HG03439 (cell line): ENCODE data around the gene FBXO3.
A peak's percentile ranks its signal among the peaks of the same experiment; 100 is the strongest.
"Not testable (repeated sequence)": the region's sequence is repeated elsewhere in the genome, so short reads cannot be mapped to it uniquely, and the experiment has no call there.

Experiments
- ATAC-seq: cut with Tn5 transposase; IDR thresholded peaks from one replicate; pipeline ENCODE4 v1.9.1; 2021; ENCODE audit warnings: mild to moderate bottlenecking, moderate library complexity; ENCODE audit not compliant: unreplicated experiment

Gene FBXO3

GRCh38 chr11:33731723-33732531 lies 42.4 kb downstream of the FBXO3 start:
- ATAC-seq = no peak

- no peak for ATAC-seq
Observed at GRCh38 chr11:33730716-33731115, 43.6 kb downstream of the FBXO3 start.

- ATAC-seq = not testable (repeated sequence)
Observed at GRCh38 chr11:33729072-33729664, 45.2 kb downstream of the FBXO3 start.

- not testable (repeated sequence) for ATAC-seq
Observed at GRCh38 chr11:33727539-33727938, 46.8 kb downstream of the FBXO3 start.

GRCh38 chr11:33725496-33725895 lies 48.8 kb downstream of the FBXO3 start:
- no peak for ATAC-seq

- no peak for ATAC-seq
Observed at GRCh38 chr11:33724644-33725035, 49.7 kb downstream of the FBXO3 start.

GRCh38 chr11:33723238-33723881 lies 51.0 kb downstream of the FBXO3 start:
- ATAC-seq = peak; percentile 22

GRCh38 chr11:33722590-33723234 lies 51.6 kb downstream of the FBXO3 start:
- ATAC-seq = peak; percentile 83

GRCh38 chr11:33721984-33722383 lies 52.3 kb downstream of the FBXO3 start:
- ATAC-seq = no peak

GRCh38 chr11:33721426-33721825 lies 52.9 kb downstream of the FBXO3 start:
- ATAC-seq = no peak

GRCh38 chr11:33719587-33719986 lies 54.7 kb downstream of the FBXO3 start:
- ATAC-seq = no peak

GRCh38 chr11:33718440-33718839 lies 55.9 kb downstream of the FBXO3 start:
- ATAC-seq = no peak

- ATAC-seq = no peak
Observed at GRCh38 chr11:33716243-33716642, 58.1 kb downstream of the FBXO3 start.

- ATAC-seq = no peak
Observed at GRCh38 chr11:33713856-33714398, 60.4 kb downstream of the FBXO3 start.

- ATAC-seq = no peak
Observed at GRCh38 chr11:33713151-33713855, 61.0 kb downstream of the FBXO3 start.

GRCh38 chr11:33712436-33712835 lies 61.9 kb downstream of the FBXO3 start:
- no peak for ATAC-seq

- ATAC-seq = no peak
Observed at GRCh38 chr11:33709466-33709865, 64.9 kb downstream of the FBXO3 start.

- ATAC-seq = no peak
Observed at GRCh38 chr11:33708985-33709384, 65.3 kb downstream of the FBXO3 start.

- ATAC-seq = not testable (repeated sequence)
Observed at GRCh38 chr11:33707831-33708230, 66.5 kb downstream of the FBXO3 start.

- ATAC-seq = no peak
Observed at GRCh38 chr11:33706966-33707365, 67.4 kb downstream of the FBXO3 start.

GRCh38 chr11:33706546-33706945 lies 67.8 kb downstream of the FBXO3 start:
- ATAC-seq = no peak
